Inflammatory macrophage treated with lipopolysaccharide for 1 hour (primary cell): ENCODE measurements around the gene FOCAD.

Experiments
- DNase-seq, 2 donors: peaks; one replicate each; pipeline ENCODE4 v3.0.0-alpha.2; 2020 to 2022

FOCAD gene

GRCh38 chr9:21023861-21024260 lies 339.8 kb downstream of the FOCAD start:
- DNase-seq, result peak; percentile 68 to 82

DNA sequence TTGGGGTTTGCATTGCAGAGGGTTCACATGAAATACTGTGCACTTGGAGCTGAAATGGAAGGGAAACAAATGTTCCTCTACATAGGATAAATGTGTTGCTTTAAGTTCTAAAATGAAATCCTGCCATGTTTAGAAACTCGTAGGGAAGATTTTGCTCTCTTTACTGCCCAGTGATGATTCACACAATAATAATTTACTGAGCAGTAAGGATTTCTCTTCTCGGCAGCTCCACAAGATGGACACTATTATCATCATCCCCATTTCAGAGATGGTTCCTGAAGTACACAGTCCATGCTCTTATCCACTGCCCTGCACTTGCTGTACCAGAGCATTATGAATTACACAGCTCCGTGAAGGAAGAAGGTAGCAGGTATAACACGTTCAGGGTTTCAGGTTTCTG lies 343.2 kb downstream of the FOCAD start:
- no peak for DNase-seq

DNA sequence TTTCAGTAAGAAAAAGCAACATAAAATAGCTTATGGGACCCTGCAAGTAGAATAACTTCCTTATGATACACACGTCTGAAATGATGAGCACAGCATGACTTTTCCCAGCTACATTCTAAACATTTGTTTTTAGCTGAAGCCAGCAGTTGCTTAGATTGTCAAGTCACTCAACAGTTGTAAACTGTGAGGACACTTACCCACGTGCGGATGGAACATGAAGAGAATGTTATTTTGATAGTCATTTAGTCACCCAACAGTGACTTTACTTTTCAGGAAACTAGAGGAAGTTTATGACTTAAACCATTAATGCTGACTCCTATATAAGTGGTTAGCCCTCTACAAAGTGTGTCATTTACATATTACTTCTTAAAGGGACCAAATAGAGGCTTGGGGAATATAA lies 344.4 kb downstream of the FOCAD start:
- peak; percentile 55 to 68 for DNase-seq

- DNase-seq, result no peak
Measured at GRCh38 chr9:21029661-21030060, 345.6 kb downstream of the FOCAD start.

- peak; percentile 76 to 89 for DNase-seq
Measured at GRCh38 chr9:21030389-21031035, 346.5 kb downstream of the FOCAD start.

- DNase-seq, result peak; percentile 60 to 69
Measured at GRCh38 chr9:21031091-21031807, 347.2 kb downstream of the FOCAD start, which contains the start of gene HACD4. HACD4 (minus strand) TSS chr9:21031640; CDS start chr9:21031590, 50 bp downstream.

GRCh38 chr9:21031808-21032183 lies 347.7 kb downstream of the FOCAD start:
- DNase-seq, result no peak

- no peak for DNase-seq
Measured at GRCh38 chr9:21037278-21037677, 353.2 kb downstream of the FOCAD start.

- DNase-seq, result no peak
Measured at GRCh38 chr9:21039302-21039701, 355.2 kb downstream of the FOCAD start.

DNA sequence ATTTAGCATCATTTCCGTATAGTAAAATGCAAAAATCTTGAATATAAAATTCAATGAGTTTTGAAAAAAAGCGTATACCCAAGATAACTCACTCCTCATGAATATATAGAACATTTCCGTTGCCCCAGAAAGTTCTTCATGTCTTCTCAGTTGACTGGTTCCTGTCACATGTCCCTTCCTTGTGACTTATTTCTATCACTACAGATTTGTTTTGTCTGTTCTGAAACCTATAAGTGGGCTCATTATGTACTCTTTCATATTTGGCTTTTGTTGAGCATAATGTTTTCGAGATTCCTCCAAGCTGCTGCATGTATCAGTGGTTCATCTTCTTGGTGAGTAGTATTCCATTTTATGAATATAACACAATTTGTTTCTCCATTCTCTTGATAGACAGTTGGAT lies 358.4 kb downstream of the FOCAD start:
- DNase-seq, result no peak

GRCh38 chr9:21043841-21044240 lies 359.8 kb downstream of the FOCAD start:
- DNase-seq, result no peak
